Omental fat pad (tissue), 4 donors: ENCODE measurements around the gene KRTAP5-11. TPM values are rescaled to one million over a fixed set of nuclear protein-coding genes. Genes with fewer than 3 reads are reported as not detected.

Experiments
- ATAC-seq: fragments of 150-250 bp; one replicate; pipeline ENCODE4 v1.9.1; 2016; ENCODE audit warnings: mild to moderate bottlenecking, moderate library complexity; ENCODE audit not compliant: low FRiP score
- DNase-seq: peaks from one replicate; pipeline ENCODE4 v3.0.0-alpha.2; 2019; ENCODE audit warnings: low spot score
- total RNA-seq, 4 donors: library from RNA; depleted of rRNA; stranded (reverse); fragments of >200 nt; gene quantifications; one replicate each; pipeline ENCODE4 v1.1.0, GENCODE V29; 2016
- TF ChIP-seq, protein P1 (sequence below), 3 donors: fragments of 450-650 bp; IDR thresholded peaks; one replicate each; pipeline ENCODE4 v1.5.1; 2016 to 2017; ENCODE audit warnings: antibody characterized with exemption in 3 of 3, mild to moderate bottlenecking in 3 of 3, moderate library complexity in 2 of 3

Gene KRTAP5-11
- total RNA-seq, 4 donors from 2014 or later: not detected

DNA sequence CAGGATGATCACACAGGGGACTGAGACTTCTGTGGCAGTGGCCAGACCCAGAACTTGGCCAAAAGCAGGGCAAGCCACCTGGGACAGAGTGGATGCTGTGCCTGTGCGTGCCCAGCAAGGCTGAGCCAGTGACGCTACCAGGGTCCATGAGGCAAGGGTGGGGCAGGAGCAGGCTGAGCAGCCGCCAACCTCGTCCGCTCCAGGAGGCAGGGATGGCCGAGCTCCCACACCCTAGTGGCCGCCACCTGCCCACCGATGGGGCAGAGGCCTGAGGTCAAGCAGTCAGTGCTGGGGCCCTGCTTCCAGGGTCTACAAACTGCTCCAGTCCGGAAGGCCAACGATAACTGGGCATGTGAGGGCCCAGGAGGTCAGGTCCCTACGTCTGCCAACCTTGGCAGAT is 27.2 kb downstream of the KRTAP5-11 start:
- TF ChIP-seq, protein P1, sequence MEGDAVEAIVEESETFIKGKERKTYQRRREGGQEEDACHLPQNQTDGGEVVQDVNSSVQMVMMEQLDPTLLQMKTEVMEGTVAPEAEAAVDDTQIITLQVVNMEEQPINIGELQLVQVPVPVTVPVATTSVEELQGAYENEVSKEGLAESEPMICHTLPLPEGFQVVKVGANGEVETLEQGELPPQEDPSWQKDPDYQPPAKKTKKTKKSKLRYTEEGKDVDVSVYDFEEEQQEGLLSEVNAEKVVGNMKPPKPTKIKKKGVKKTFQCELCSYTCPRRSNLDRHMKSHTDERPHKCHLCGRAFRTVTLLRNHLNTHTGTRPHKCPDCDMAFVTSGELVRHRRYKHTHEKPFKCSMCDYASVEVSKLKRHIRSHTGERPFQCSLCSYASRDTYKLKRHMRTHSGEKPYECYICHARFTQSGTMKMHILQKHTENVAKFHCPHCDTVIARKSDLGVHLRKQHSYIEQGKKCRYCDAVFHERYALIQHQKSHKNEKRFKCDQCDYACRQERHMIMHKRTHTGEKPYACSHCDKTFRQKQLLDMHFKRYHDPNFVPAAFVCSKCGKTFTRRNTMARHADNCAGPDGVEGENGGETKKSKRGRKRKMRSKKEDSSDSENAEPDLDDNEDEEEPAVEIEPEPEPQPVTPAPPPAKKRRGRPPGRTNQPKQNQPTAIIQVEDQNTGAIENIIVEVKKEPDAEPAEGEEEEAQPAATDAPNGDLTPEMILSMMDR (IDR thresholded peaks at IDR 0.05): no peak
- DNase-seq (no peak), ATAC-seq (no peak)

DNA sequence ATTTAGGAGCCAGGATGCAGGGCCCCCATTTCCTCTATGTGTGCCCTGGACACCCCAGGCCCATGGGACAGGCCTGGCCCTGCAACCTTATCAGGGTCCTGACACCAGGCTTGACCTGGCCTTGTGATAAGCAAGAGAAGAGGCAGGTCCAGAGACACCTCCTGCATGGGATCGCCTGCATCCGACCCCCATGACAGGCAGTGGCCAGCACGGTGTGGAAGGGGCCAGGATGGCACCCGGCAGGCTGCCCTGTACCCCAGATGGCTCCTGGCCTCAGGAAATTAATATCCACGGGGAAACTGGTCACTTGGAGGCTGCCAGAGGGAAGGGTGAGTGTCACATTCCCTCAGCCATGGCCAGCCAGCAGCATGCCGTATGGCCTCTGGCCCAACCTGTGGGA is 27.7 kb downstream of the KRTAP5-11 start:
- TF ChIP-seq, protein P1 (IDR thresholded peaks at IDR 0.05): no peak

DNA sequence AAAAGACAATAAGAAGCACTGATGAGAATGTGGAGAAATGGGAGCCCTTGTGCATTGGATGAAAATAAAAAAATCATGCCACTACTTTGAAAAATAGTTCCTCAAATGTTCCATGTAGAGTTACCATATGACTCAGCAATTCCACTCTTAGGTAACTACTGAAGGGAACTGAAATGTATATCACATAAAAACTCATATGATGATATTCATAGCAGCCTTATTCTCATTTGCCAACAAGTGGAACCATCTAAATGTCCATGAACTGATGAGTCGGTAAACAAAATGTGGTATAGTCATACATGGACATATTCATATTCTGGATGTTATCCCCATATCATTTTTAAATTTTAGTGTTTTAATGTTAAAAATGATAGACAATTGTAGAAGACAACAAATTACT is 31.0 kb downstream of the KRTAP5-11 start:
- no peak for ATAC-seq
- TF ChIP-seq, protein P1 (IDR thresholded peaks at IDR 0.05): no peak

More for the DNA sequence above, 27.7 kb downstream of the KRTAP5-11 start:
- ATAC-seq: no peak
- DNase-seq: no peak

DNA sequence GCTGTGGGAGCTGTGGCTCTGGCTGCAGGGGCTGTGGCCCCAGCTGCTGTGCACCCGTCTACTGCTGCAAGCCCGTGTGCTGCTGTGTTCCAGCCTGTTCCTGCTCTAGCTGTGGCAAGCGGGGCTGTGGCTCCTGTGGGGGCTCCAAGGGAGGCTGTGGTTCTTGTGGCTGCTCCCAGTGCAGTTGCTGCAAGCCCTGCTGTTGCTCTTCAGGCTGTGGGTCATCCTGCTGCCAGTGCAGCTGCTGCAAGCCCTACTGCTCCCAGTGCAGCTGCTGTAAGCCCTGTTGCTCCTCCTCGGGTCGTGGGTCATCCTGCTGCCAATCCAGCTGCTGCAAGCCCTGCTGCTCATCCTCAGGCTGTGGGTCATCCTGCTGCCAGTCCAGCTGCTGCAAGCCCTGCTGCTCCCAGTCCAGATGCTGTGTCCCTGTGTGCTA is 33.9 kb downstream of the KRTAP5-11 start:
- TF ChIP-seq, protein P1 (IDR thresholded peaks at IDR 0.05): no peak
- no peak for DNase-seq
- no peak for ATAC-seq

More for the DNA sequence above, 31.0 kb downstream of the KRTAP5-11 start:
- DNase-seq: no peak

DNA sequence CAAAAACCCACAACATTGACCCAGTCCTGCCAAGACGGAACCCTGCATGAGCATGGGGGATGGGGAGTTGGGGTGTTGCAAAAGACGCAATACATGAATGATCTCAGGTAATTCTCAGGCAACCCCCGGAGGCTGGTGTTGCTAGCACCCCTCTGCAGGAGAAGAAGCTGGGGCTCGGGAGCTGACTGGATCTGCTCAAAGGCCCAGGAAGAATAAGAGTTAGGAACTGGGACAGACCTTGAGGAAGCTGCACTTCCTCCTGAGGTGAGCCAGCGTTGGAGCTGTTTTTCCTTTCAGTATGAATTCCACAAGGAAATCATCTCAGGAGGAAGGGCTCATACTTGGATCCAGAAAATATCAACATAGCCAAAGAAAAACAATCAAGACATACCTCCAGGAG is 34.6 kb downstream of the KRTAP5-11 start, which contains the start of gene KRTAP5-9:
Gene KRTAP5-9, plus strand, starts transcription at position 301 of the 400 bp plus-strand sequence. CDS start 238 bp downstream, outside the sequence.
- TF ChIP-seq, protein P1 (IDR thresholded peaks at IDR 0.05): no peak
- DNase-seq (no peak), ATAC-seq (no peak)

DNA sequence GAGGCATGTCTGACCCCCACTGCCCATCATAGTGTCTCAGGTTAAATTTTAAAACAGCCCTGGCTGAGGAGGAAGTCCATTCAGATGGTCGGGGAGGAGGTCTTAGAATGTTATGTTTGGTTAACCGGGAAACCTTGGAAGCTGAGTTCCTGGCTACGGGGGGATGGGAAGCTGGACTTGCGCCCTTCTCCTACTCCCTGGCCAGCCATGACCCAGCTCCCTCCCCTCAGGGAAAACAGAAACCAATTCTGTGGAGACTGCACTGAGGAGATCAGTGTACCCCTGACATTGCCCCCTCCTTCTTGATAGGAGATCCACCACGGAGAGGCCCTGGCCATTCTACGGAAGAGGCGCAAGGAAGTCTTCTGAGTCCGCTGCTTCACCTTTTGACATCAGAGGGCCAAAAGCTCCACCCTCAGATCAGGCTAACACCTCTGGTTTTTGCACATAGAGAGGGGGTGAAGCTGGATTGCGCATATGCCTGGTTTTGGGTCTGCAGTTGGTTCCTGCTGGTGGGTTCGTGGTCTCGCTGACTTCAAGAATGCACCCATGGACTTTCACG is 37.2 kb downstream of the KRTAP5-11 start:
- no peak for DNase-seq

More for the DNA sequence above, 37.2 kb downstream of the KRTAP5-11 start:
- TF ChIP-seq, protein P1 (IDR thresholded peaks at IDR 0.05): no peak
- no peak for ATAC-seq
